Measurements from ENCODE around the gene OCIAD1.
"Not testable (repeated sequence)": the region's sequence is repeated elsewhere in the genome, so short reads cannot be mapped to it uniquely, and the experiment has no call there.

OCIAD1 gene

DNA sequence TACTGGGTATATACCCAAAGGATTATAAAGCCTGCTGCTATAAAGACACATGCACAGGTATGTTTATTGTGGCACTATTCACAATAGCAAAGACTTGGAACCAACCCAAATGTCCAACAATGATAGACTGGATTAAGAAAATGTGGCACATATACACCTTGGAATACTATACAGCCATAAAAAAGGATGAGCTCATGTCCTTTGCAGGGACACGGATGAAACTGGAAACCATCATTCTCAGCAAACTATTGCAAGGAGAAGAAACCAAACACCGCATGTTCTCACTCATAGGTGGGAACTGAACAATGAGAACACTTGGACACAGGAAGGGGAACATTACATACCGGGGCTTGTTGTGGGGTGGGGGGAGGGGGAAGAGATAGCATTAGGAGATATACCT is 58.9 kb downstream of the OCIAD1 start:
- not testable (repeated sequence) for DNase-seq (ENCODE audit: low read depth in 3 of 3, low spot score in 1 of 3)

DNA sequence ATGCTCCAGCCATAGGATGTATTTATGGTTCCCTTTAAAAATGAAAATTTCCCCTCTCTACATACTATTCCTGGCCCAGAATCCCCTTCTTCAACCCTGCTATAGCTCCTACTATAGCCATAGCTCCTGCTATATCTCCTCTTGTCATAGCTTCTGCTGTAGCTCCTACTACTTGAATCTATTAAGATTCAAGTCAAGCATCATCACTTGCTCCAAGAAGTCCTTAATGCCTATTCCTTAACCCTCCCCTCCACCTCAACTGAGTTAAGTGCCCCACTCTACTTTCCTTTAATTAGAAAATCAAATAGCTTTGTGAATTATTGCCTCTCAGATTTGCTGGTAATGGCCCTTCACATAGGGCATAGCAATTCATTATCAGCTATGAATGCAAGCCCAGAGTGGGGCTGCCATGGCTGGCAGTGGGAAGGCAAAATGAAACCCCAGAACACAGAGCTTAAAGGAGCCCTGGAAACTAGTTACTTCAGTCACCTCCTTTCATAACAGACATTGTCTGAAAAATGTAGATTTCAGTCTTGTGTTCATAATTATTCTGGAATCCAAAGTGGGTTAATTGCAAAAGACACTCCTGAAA is 60.2 kb downstream of the OCIAD1 start:
- DNase-seq (ENCODE audit: low read depth in 3 of 3, low spot score in 1 of 3): no peak

DNA sequence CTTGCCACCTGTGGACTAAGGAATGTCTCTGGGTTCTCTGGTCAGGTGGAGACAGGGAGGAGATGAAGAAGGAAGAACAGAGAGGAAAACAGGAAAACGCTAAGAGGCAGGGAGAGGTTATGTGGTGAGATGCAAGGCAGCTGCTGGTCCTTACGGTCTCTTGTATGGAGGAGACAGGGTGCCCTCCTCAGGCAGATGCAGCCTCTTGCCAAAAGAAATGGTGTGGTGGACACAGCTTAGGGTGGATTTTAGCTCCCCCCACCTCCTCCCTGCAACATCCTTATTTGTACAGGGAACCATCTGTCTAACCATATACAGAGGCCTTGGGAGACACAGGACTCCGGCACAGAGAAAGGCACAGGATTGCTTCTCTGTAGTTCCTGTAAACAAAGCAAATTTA is 66.0 kb downstream of the OCIAD1 start:
- no peak for DNase-seq (ENCODE audit: low read depth in 3 of 3, low spot score in 1 of 3)

DNA sequence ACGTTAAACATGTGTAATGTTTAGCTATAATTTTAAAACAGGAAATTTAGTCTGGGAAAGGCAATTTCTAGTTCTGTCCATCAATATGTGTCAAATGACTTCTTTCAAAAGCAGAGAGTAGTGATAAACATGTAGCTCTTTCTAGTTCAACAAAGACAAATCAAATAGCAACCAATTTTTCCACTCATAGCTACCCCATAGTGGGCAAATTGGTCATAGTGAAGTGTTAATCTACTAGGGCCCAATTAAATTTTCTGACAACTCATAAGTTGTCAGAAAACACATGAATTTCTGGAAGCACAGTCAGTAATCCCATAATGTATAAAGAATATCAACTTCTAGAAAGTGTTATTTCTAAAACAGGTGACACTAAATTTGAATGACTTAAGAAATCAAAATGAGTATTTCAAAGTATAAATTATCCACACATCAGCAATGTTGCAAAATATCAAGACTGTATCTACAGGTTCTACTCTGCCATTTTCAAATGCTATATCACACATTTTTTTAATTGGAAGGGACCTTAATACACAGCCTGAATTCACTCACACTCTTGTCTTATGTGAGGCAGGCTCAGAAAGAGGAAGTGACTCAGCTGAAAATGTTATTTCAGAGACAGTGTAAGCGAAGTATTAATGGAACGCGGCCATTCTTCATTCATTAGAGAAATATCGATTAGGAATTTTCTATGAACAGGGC is 68.0 kb downstream of the OCIAD1 start:
- DNase-seq (ENCODE audit: low read depth in 3 of 3, low spot score in 1 of 3): no peak

GRCh38 chr4:48899432-48899749 is 68.5 kb downstream of the OCIAD1 start:
- DNase-seq (ENCODE audit: low read depth in 3 of 3, low spot score in 1 of 3): no peak

GRCh38 chr4:48899950-48900349 is 69.1 kb downstream of the OCIAD1 start:
- no peak for DNase-seq (ENCODE audit: low read depth in 3 of 3, low spot score in 1 of 3)

DNA sequence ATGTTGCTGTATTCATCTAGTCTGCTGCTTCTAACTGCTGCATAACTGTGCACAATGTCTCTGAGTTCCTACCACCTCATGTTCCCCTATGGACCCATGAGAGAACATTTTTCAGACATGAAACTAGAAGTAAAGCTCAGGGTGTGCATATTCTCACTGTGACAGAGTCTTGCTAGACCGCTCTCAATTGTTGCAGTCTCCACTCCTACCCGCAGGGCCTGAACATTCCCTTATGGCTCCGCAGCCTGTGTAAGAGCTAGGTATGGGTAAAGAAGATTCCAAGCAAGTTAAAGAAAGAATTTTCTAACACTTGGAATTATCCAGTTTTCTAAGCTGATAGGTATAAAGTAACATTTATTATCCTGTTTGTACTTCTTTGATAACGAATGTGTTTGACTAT is 70.3 kb downstream of the OCIAD1 start:
- no peak for DNase-seq (ENCODE audit: low read depth in 3 of 3, low spot score in 1 of 3)

DNA sequence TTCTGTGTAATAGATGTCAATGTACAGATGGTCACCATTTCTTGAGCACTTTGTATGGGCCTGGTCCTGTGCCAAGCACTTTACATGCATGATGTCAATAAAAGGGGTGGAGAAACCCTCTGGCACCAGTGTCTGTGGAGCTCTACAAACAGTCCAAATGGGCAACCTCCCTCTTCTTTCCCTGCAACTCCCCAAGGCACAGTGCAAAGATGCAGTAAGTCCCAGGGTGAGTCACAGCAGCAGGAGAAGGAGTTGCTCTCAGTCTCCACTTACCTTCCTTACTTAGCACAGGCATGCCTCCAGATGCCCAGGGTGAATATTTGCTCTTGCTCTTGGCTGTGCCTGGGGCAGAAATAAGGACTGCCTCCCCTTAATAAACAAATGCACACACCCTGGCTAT is 71.4 kb downstream of the OCIAD1 start:
- DNase-seq (ENCODE audit: low read depth in 3 of 3, low spot score in 1 of 3): no peak

- no peak for DNase-seq (ENCODE audit: low read depth in 3 of 3, low spot score in 1 of 3)
These were observed 73.2 kb downstream of the OCIAD1 start for GRCh38 chr4:48904101-48904500.

DNA sequence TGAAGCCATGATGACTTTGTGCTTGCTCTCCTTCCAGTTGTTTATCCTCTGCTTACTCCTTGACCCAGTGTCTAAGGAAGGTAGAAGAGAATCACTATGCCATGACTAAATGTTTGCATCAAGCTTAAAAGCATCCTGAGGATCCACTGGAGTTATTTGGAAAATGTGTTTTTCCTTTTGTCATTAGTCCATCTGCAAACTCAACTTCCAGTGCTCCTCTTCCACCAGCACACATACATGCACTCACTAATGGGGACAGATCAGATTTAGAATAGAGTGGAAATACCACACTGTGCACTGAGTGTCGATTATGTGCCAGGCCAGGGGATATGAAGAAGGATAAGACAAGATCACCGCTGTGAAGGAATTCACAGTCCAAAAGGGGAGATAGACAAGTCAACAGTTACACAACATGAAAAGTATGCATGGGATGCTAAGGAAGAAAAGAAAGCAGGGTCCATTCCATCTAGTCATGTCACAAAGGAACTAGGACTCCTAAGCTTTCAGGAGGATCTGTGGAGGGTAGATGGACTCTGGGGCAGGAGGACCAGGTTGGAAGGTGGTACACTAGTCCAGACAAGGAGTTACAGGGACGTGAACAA is 73.8 kb downstream of the OCIAD1 start:
- DNase-seq (ENCODE audit: low read depth in 3 of 3, low spot score in 1 of 3): no peak

GRCh38 chr4:48905363-48906015 is 74.6 kb downstream of the OCIAD1 start:
- DNase-seq (ENCODE audit: low read depth in 3 of 3, low spot score in 1 of 3): no peak

GRCh38 chr4:48906206-48907173 is 75.6 kb downstream of the OCIAD1 start, which contains the start of gene OCIAD2:
OCIAD2 (minus strand) TSS chr4:48906774; CDS start chr4:48904549, 2,225 bp downstream.
- DNase-seq (ENCODE audit: low read depth in 3 of 3, low spot score in 1 of 3): peak; percentile 59 to 78 (median 77)

- no peak for DNase-seq (ENCODE audit: low read depth in 3 of 3, low spot score in 1 of 3)
These were observed 77.0 kb downstream of the OCIAD1 start for GRCh38 chr4:48907706-48908477.

- no peak for DNase-seq (ENCODE audit: low read depth in 3 of 3, low spot score in 1 of 3)
These were observed 77.8 kb downstream of the OCIAD1 start for GRCh38 chr4:48908687-48909086.

GRCh38 chr4:48909697-48910096 is 78.8 kb downstream of the OCIAD1 start:
- peak in 1 of 3 donors; percentile 14 for DNase-seq (ENCODE audit: low read depth in 3 of 3, low spot score in 1 of 3)

DNA sequence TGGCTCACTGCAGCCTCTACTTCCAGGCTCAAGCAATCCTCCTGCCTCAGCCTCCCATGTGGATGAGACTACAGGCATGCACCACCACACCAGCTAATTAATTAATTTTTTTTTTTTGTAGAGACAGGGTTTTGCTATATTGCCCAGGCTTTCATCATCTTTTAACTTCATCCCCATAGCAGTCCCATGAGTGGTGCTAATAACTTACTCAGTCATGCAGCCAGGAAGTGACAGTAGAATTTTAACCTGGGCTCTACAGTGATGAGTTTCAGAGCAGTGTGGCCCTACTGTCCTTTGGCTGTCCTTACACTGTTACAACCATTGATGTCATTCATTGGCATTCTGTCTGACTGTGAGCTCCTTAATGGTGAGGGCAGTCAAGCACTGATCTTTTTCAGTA is 79.6 kb downstream of the OCIAD1 start:
- no peak for DNase-seq (ENCODE audit: low read depth in 3 of 3, low spot score in 1 of 3)

All from stimulated activated CD4-positive, alpha-beta T cell treated with anti-CD3 and anti-CD28 coated beads, TNF-alpha, amount 100 ng/mL, for 1 hour (primary cell).